HepG2 (cell line): ENCODE results near the gene TMEM151A. TPM values are rescaled to one million over a fixed set of nuclear protein-coding genes. Genes with fewer than 3 reads are reported as not detected.

Source experiments
- ARNT ChIP-seq: fragments of 450-650 bp; IDR thresholded peaks from 2 replicates; pipeline ENCODE4 v1.6.1; 2017
- ATAD3A ChIP-seq: sonication (generic); formaldehyde crosslinking; IDR thresholded peaks from 2 replicates; pipeline ENCODE4 v1.4.0; 2020; ENCODE audit warnings: missing genetic modification reagents
- E2F2 ChIP-seq: sonication (generic); formaldehyde crosslinking; IDR thresholded peaks from 2 replicates; pipeline ENCODE4 v1.4.0; 2020; ENCODE audit warnings: missing genetic modification reagents, borderline replicate concordance
- HOXA9 ChIP-seq: sonication (generic); formaldehyde crosslinking; IDR thresholded peaks from 2 replicates; pipeline ENCODE4 v1.8.1; 2022; ENCODE audit warnings: missing genetic modification reagents, mild to moderate bottlenecking, moderate library complexity, borderline replicate concordance
- IRF2 ChIP-seq: IDR thresholded peaks from 2 replicates; pipeline ENCODE4 v1.6.1; 2018; ENCODE audit warnings: missing genetic modification reagents, missing compliant biosample characterization
- MAFG ChIP-seq: sonication (generic); formaldehyde crosslinking; IDR thresholded peaks from 2 replicates; pipeline ENCODE4 v1.5.1; 2020; ENCODE audit warnings: mild to moderate bottlenecking, missing genetic modification reagents
- PCBP2 ChIP-seq: fragments of 200-400 bp; formaldehyde crosslinking; optimal IDR thresholded peaks from 2 replicates; pipeline ENCODE3; 2018; ENCODE audit warnings: low read length, low read depth; ENCODE audit not compliant: poor library complexity, severe bottlenecking
- PHF5A ChIP-seq: IDR thresholded peaks from one replicate; pipeline ENCODE4 v1.6.1; 2018; ENCODE audit warnings: low read depth, missing genetic modification reagents; ENCODE audit not compliant: unreplicated experiment
- PRPF4 ChIP-seq: fragments of 200-400 bp; formaldehyde crosslinking; IDR thresholded peaks from 2 replicates; pipeline ENCODE4 v1.6.1; 2016; ENCODE audit warnings: low read length, low read depth; ENCODE audit not compliant: poor library complexity, severe bottlenecking
- SMAD1 ChIP-seq: sonication (generic); formaldehyde crosslinking; IDR thresholded peaks from 2 replicates; pipeline ENCODE4 v1.4.0; 2020; ENCODE audit warnings: missing genetic modification reagents, low read depth, mild to moderate bottlenecking, borderline replicate concordance
- SP4 ChIP-seq: sonication (generic); formaldehyde crosslinking; IDR thresholded peaks from 2 replicates; pipeline ENCODE4 v1.8.1; 2023; ENCODE audit warnings: mild to moderate bottlenecking, missing genetic modification reagents
- XRCC5 ChIP-seq: fragments of 200-400 bp; formaldehyde crosslinking; optimal IDR thresholded peaks from 2 replicates; pipeline ENCODE3; 2017; ENCODE audit warnings: mild to moderate bottlenecking, low read length
- ZBTB49 ChIP-seq: sonication (generic); formaldehyde crosslinking; IDR thresholded peaks from 2 replicates; pipeline ENCODE4 v1.4.0; 2020; ENCODE audit warnings: missing genetic modification reagents, borderline replicate concordance
- ZBTB7A ChIP-seq: sonication (generic); formaldehyde crosslinking; IDR thresholded peaks from 2 replicates; pipeline ENCODE4 v1.8.0; 2022; ENCODE audit warnings: mild to moderate bottlenecking, missing genetic modification reagents
- ZNF282 ChIP-seq: fragments of 450-650 bp; IDR thresholded peaks from 2 replicates; pipeline ENCODE4 v1.6.1; 2018; ENCODE audit not compliant: partially characterized antibody
- ZNF329 ChIP-seq: sonication (generic); formaldehyde crosslinking; IDR thresholded peaks from 2 replicates; pipeline ENCODE4 v1.9.0; 2021; ENCODE audit warnings: low read depth, mild to moderate bottlenecking, missing genetic modification reagents
- ZNF350 ChIP-seq: sonication (generic); formaldehyde crosslinking; IDR thresholded peaks from 2 replicates; pipeline ENCODE4 v1.4.0; 2020; ENCODE audit warnings: mild to moderate bottlenecking, low read depth, missing genetic modification reagents, borderline replicate concordance
- ZNF362 ChIP-seq: sonication (generic); formaldehyde crosslinking; IDR thresholded peaks from 2 replicates; pipeline ENCODE4 v1.4.0; 2020; ENCODE audit warnings: missing genetic modification reagents, mild to moderate bottlenecking, borderline replicate concordance
- ZNF589 ChIP-seq: sonication (generic); formaldehyde crosslinking; conservative IDR thresholded peaks from 2 replicates; pipeline ENCODE4 v1.8.0; 2022; ENCODE audit warnings: mild to moderate bottlenecking, moderate library complexity, missing genetic modification reagents
- ZNF703 ChIP-seq: sonication (generic); formaldehyde crosslinking; IDR thresholded peaks from 2 replicates; pipeline ENCODE4 v1.5.1; 2020; ENCODE audit warnings: missing genetic modification reagents, mild to moderate bottlenecking, moderate library complexity, borderline replicate concordance
- ZSCAN31 ChIP-seq: sonication (generic); formaldehyde crosslinking; IDR thresholded peaks from 2 replicates; pipeline ENCODE4 v1.5.0; 2020; ENCODE audit warnings: low read depth, mild to moderate bottlenecking, missing genetic modification reagents
- polyA plus RNA-seq, 8 experiments: library from polyadenylated mRNA; depleted of rRNA in 3 of 8; stranded (reverse) in 7 of 8; unstranded in 1 of 8; fragments of >200 nt; fragmentation: Illumina TruSeq in 4 of 8; extraction: Trizol in 4 of 8; gene quantifications; 2 replicates each; pipeline versions ENCODE4 v1.2.1 to v1.2.3, GENCODE V29; 2011 to 2016; ENCODE audit warnings: low read depth in 4 of 8, missing spikeins in 1 of 8, mixed read lengths in 1 of 8; ENCODE audit not compliant: insufficient read depth in 1 of 8
- total RNA-seq, 5 experiments: library from RNA; depleted of rRNA; stranded (reverse); fragments of >200 nt; fragmentation: Illumina TruSeq; extraction: Trizol; gene quantifications; 2 replicates each; pipeline ENCODE4 v1.2.3, GENCODE V29; 2016; ENCODE audit warnings: low read depth in 1 of 5
- TF ChIP-seq, protein P1 (sequence below): sonication (generic); formaldehyde crosslinking; IDR thresholded peaks from 2 replicates; pipeline ENCODE4 v1.4.0; 2020; ENCODE audit warnings: mild to moderate bottlenecking, missing genetic modification reagents

The TMEM151A gene
- total and polyA plus RNA-seq, 2 of the 13 experiments (the other 11 are each of a cell fraction or from before 2014, with no cell fraction given) = 0.18 to 0.33 TPM

GRCh38 chr11:66336234-66337102 lies 44.8 kb downstream of the TMEM151A start, which contains the start of gene RIN1 (continued):
- peak; percentile 89 for TF ChIP-seq ZBTB7A
- TF ChIP-seq IRF2 (CRISPR knock-in tag) = peak; percentile 94
- TF ChIP-seq SP4 (CRISPR knock-in tag) = peak; percentile 80
- peak; percentile 74 for TF ChIP-seq PHF5A (CRISPR knock-in tag)
- no peak for TF ChIP-seq PCBP2
- TF ChIP-seq PRPF4 = no peak
- peak; percentile 78 for TF ChIP-seq ZSCAN31 (CRISPR knock-in tag)
- TF ChIP-seq ZNF589 (CRISPR knock-in tag) = peak; percentile 65; the same call in 1 of the 2 replicates
- TF ChIP-seq ATAD3A (CRISPR knock-in tag) = no peak
- TF ChIP-seq XRCC5 = peak; percentile 95
- TF ChIP-seq ZNF703 (CRISPR knock-in tag) = no peak
- no peak for TF ChIP-seq ZNF362 (CRISPR knock-in tag)
- TF ChIP-seq HOXA9 (CRISPR knock-in tag) = no peak
- TF ChIP-seq, protein P1, sequence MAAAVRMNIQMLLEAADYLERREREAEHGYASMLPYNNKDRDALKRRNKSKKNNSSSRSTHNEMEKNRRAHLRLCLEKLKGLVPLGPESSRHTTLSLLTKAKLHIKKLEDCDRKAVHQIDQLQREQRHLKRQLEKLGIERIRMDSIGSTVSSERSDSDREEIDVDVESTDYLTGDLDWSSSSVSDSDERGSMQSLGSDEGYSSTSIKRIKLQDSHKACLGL (CRISPR knock-in tag) = peak; percentile 87; the same call in 1 of the 2 replicates
- TF ChIP-seq MAFG = no peak
- no peak for TF ChIP-seq E2F2 (CRISPR knock-in tag)
- 0 out of 2 replicates have a peak, but pooled peaks have one; percentile 50 for TF ChIP-seq ZNF329 (CRISPR knock-in tag)
- TF ChIP-seq ZNF282 = no peak
- TF ChIP-seq ZBTB49 (CRISPR knock-in tag) = no peak
- TF ChIP-seq ZNF350 = peak; percentile 98
- TF ChIP-seq SMAD1 (CRISPR knock-in tag) = no peak
- no peak for TF ChIP-seq ARNT
